HuH-7 (cell line): ENCODE data around the gene MYH14.
"Not testable (repeated sequence)": the region's sequence is repeated elsewhere in the genome, so short reads cannot be mapped to it uniquely, and the experiment has no call there.

Source experiments
- DNase-seq: peaks from one replicate; pipeline ENCODE4 v3.0.0; 2011; ENCODE audit warnings: low spot score

MYH14 gene

DNA sequence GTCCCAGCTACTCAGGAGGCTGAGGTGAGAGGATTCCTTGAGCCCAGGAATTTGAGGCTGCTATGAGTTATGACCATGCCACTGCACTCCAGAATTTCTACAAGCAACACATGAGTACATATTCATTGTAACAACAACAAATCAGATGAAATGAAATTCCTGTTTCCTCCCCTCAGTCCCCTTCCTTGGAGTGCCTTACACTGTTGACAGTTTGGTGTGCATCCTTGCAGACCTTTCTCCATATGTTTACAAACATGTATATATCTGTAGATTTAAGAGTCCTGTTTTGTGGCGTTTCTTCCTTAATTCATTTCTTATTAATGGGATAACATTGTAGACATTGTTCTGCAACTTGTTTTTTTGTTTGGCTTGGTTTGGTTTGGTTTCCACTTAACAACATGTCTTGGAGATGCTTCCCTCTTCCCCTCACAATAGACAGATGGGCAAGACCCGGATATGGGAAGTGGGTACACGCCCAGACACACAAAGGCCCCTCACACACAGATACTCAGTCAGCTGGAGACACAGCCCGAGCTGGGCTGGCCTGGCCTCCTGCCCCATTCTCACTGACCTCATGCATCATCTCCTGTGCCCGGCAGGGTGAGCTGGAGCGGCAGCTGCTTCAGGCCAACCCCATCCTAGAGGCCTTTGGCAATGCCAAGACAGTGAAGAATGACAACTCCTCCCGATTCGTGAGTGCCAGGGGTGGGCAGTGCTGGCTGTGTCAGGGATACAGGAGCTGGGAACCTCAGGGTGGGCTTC, 21.7 kb downstream of the MYH14 start:
- DNase-seq, result no peak

DNA sequence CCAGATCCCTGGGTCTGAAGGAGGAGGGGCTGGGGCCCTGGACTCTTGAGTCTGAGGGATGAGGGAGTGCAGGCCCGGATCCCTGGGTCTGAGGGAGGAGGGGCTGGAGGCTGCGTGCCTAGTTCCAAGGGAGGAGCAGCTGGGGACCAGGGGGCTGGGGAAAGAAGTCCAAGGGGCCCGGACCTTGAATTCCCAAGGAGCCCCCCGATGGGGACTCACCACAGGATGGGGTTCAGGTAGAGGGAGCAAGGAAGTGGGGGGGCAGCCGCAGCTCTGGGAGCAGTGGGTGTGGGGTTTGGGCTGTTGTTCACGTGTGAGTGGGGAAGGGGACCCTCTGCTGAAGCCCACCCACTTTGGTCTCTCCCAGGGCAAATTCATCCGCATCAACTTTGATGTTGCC, 23.1 kb downstream of the MYH14 start:
- no peak for DNase-seq

DNA sequence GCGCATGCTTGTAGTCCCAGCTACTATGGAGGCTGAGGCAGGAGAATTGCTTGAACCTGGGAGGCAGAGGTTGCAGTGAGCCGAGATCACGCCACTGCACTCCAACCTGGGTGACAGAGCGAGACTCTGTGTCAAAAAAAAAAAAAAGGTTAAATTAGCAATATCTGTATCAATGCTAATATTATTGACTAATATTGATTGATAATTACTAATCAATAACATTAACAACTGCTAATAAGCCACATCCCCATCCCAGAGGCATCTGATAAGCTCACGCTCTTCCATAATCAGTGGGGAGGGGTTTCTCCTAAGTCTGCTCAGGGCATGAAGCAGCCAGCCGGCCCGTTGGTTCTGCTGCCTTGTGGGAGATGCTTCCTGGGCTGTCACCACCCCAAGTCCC, 24.7 kb downstream of the MYH14 start:
- DNase-seq, result not testable (repeated sequence)

- DNase-seq, result no peak
Observed at GRCh38 chr19:50230379-50231351, 27.2 kb downstream of the MYH14 start.

GRCh38 chr19:50231417-50231816, 28.0 kb downstream of the MYH14 start:
- DNase-seq, result not testable (repeated sequence)

DNA sequence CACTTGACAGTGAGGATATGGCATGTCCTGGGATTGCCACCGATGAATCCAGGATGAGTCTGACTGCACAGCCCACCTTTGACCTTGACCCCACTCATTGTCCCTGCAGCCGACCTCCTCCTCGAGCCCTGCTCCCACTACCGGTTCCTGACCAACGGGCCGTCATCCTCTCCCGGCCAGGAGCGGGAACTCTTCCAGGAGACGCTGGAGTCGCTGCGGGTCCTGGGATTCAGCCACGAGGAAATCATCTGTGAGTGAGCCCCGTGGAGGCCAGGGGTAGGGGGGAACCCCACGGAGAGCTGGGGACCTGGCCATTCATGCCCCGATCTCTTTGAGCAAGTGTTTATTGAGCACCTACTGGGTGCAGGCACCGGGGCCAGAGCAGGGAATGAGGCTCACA, 28.4 kb downstream of the MYH14 start:
- DNase-seq, result no peak

GRCh38 chr19:50232600-50232999, 29.2 kb downstream of the MYH14 start:
- DNase-seq, result no peak

- peak; percentile 36 for DNase-seq
Observed at GRCh38 chr19:50233308-50233910, 30.0 kb downstream of the MYH14 start.

- DNase-seq, result peak; percentile 55
Observed at GRCh38 chr19:50237493-50237892, 34.1 kb downstream of the MYH14 start.

DNA sequence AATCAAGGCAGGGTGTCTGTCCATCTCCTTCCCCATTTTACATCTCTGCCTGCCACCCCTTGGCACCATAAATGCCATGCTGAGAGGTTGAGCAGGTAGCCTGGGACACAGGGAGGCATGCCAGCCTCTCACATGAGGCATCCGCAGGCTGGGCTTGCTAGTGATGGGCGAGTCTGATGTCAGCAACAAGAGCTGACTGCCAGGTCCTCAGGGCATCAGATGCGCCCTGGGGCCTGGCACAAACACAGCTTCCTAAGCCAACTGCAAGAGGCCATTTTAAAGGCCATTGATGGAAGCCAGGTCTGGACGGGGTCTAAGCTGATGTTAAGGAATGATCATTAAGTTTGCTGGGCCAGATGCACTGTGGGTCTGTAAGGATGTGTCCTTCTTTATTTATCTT, 34.6 kb downstream of the MYH14 start:
- DNase-seq, result no peak

GRCh38 chr19:50239921-50240590, 36.6 kb downstream of the MYH14 start:
- DNase-seq, result no peak

- no peak for DNase-seq
Observed at GRCh38 chr19:50242581-50242980, 39.2 kb downstream of the MYH14 start.

- no peak for DNase-seq
Observed at GRCh38 chr19:50244695-50245094, 41.3 kb downstream of the MYH14 start.

- no peak for DNase-seq
Observed at GRCh38 chr19:50248413-50248812, 45.0 kb downstream of the MYH14 start.

- no peak for DNase-seq
Observed at GRCh38 chr19:50248826-50249225, 45.4 kb downstream of the MYH14 start.

GRCh38 chr19:50249636-50250035, 46.2 kb downstream of the MYH14 start:
- DNase-seq, result no peak

GRCh38 chr19:50250450-50251136, 47.2 kb downstream of the MYH14 start:
- DNase-seq, result no peak

GRCh38 chr19:50252111-50252886, 48.9 kb downstream of the MYH14 start:
- no peak for DNase-seq

GRCh38 chr19:50252887-50253268, 49.5 kb downstream of the MYH14 start:
- DNase-seq, result no peak

GRCh38 chr19:50255115-50255514, 51.7 kb downstream of the MYH14 start:
- no peak for DNase-seq

GRCh38 chr19:50257141-50257540, 53.7 kb downstream of the MYH14 start:
- no peak for DNase-seq
